HG03025 (cell line): ENCODE data around the gene CCDC87.
"Not testable (repeated sequence)": the region's sequence is repeated elsewhere in the genome, so short reads cannot be mapped to it uniquely, and the experiment has no call there.

Experiments
- ATAC-seq: cut with Tn5 transposase; IDR thresholded peaks from one replicate; pipeline ENCODE4 v1.9.1; 2021; ENCODE audit warnings: mild to moderate bottlenecking, moderate library complexity; ENCODE audit not compliant: unreplicated experiment, low FRiP score

Gene CCDC87, protein sequence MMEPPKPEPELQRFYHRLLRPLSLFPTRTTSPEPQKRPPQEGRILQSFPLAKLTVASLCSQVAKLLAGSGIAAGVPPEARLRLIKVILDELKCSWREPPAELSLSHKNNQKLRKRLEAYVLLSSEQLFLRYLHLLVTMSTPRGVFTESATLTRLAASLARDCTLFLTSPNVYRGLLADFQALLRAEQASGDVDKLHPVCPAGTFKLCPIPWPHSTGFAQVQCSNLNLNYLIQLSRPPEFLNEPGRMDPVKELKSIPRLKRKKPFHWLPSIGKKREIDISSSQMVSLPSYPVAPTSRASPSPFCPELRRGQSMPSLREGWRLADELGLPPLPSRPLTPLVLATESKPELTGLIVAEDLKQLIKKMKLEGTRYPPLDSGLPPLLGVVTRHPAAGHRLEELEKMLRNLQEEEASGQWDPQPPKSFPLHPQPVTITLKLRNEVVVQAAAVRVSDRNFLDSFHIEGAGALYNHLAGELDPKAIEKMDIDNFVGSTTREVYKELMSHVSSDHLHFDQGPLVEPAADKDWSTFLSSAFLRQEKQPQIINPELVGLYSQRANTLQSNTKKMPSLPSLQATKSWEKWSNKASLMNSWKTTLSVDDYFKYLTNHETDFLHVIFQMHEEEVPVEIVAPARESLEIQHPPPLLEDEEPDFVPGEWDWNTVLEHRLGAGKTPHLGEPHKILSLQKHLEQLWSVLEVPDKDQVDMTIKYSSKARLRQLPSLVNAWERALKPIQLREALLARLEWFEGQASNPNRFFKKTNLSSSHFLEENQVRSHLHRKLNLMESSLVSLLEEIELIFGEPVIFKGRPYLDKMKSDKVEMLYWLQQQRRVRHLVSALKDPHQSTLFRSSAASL

DNA sequence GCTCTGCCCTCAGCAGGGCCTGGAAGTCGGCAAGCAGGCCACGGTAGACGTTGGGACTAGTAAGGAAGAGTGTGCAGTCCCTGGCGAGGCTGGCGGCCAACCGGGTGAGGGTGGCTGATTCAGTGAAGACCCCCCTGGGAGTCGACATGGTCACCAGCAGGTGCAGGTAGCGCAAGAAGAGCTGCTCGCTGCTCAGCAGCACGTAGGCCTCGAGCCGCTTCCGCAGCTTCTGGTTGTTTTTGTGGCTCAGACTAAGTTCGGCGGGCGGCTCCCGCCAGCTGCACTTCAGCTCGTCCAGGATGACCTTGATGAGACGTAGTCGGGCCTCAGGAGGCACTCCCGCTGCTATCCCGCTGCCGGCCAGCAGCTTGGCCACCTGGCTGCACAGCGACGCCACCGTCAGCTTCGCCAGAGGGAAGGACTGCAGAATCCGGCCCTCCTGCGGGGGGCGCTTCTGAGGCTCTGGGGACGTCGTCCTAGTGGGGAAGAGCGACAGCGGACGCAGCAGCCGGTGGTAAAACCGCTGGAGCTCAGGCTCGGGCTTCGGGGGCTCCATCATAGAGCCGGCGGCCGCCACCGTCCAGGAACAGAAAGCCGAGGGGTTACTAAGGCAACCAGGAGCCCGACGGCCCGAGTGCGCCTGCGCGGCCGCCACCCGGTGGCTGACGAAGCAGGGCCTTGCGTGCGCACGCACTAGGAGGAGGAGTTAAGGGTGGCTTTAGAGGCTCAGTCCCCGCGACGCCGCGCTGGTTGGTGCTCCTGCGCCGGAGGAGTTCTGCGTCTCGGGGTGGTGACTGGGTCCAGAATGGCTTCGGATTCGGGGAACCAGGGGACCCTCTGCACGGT lies at the start of gene CCDC87, which contains the start of gene CCS:
TSS of gene CCDC87 (minus strand) at position 607 of the 846 bp plus-strand sequence. CDS start at position 559, 48 bp downstream.
TSS of gene CCS (plus strand) at position 729 of the 846 bp plus-strand sequence. CDS start at position 806, 77 bp downstream.
- peak; percentile 74 for ATAC-seq

DNA sequence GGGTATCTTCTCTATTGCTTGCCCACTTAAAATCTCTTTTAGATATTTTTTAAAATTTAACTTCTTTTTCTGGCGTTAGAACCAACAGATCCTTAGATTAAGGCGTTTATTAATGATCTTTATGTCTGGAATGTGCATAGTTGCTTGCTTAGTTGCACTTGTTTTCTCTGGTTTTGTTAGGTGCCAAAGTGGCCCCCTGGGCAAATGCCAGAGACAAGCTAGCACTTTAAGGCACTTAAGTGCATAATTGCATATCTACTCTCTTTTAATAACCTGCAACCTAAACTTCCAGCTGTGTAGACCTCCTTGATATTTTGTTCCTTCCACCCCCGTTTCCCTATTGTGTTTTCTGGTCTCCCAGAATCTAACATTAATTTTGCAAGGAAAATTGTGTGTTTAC lies 49.0 kb upstream of the CCDC87 start:
- no peak for ATAC-seq

DNA sequence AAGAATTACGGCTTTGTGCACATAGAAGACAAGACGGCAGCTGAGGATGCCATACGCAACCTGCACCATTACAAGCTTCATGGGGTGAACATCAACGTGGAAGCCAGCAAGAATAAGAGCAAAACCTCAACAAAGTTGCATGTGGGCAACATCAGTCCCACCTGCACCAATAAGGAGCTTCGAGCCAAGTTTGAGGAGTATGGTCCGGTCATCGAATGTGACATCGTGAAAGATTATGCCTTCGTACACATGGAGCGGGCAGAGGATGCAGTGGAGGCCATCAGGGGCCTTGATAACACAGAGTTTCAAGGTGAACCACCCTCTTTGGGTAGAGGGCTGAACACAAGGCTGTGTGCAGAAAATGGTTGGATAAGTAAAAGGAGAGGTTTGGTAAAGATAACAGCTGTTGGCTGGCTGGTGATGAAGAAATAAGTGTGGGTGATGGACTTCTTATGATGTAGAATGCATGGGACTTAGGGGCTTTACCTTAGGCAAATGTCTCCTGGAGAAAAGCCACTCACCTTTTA lies 47.0 kb upstream of the CCDC87 start:
- not testable (repeated sequence) for ATAC-seq

DNA sequence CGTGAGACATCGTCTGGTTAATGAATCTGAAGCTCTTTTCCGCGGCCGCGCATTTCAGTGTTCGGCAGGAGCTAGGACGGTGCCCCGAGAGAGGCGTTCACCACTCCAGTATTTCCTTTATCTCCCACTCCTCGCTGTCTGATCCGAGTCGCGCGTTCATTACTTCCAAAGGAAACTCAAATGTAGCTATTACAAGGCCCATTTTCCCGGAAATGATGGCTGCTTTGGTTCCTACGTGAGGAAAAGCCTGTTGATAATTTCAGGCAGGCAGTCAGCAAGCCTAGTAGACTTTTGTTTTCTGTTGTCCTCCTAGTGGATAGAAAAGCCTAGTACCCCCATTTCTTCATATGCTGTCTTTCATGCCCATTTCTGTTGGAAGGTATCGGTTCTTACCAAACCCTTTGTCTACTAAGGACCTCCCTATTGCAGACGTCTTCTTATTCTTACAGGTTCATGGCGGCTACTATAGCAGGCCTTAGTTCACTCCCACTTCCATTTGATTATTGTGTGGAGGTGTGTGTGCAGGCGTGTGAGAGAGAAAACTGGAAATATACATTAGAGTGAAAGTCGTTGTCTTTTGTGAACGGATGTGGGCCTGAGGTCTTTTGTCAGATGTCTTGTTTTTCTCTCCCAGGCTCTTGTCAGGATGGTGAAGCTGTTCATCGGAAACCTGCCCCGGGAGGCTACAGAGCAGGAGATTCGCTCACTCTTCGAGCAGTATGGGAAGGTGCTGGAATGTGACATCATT lies 46.4 kb upstream of the CCDC87 start:
- no peak for ATAC-seq

DNA sequence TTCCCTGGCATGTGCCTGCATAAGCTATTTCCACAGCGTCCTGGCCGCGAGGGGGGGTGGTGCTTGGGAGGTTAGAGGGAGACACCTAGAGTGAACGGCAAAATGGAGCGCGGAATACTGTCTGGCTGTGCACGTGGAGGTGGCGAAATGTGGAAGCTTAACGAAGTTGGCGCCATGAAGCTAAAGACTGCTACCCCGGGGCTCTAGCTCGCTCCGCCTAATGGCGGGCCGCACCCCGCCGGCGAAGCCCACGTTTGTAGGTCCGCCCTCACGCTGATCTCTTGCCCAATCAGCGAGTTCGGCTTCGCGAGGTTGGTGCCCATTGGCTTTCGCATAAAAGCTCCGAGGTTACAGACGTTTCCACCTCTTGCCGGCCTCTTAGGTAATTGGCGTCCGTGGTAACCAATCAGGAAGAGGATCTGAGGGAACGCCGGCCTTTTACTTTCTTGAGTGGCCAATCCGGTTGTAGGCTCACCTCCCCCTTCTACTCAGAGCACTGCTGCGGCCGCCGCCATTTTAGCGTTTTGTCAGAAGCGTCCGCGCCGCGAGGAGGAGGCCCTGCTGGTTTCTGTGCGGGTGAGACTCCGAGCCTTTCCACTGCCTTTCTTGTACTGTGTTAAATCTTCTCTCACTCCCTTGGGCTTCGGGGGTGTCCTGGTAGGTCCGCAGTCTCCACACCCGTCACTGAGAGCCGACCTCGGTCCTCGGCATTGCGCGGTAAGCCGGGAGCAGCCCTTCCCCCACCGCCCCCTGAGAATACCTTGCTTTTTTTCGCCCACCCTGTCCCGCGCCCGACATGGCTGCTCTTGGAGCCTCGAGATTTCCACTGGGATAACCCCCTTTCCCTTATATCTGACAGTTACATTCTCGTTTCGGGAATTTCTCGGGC lies 45.6 kb upstream of the CCDC87 start, which contains the start of gene RBM4:
TSS of gene RBM4 (plus strand) at position 527 of the 889 bp plus-strand sequence. CDS start 1,009 bp downstream, outside the sequence.
- ATAC-seq = peak; percentile 93

DNA sequence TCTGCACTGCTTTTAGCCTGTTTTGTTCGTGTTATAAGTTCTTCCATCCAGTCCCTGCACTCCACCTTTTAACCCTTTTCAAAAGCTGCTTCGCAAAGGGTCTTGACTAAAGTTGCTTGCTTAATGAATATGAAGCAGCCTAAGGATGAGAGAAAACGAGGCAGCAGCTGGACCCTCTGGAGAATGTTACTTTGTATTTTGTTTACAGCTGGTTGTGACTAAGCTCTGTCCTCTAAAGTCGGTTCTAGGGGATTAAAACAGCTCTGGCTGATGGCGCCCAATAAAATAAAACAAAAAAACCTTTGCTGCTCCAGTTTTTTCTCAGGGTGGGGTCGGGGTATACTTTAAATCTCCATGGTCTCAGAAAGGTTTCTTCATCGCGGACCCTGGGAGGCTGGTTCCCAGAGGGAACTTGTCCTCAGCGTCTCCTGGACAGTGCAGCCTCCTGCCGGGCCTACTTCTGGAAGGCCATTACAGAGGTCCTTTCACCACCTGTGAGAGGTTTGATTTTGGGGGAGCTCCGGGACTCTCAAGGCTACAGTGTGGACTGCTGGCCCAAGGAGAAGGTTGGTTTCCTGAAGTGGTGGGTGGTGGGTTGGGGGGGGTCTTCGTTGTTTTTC lies 44.8 kb upstream of the CCDC87 start:
- no peak for ATAC-seq

DNA sequence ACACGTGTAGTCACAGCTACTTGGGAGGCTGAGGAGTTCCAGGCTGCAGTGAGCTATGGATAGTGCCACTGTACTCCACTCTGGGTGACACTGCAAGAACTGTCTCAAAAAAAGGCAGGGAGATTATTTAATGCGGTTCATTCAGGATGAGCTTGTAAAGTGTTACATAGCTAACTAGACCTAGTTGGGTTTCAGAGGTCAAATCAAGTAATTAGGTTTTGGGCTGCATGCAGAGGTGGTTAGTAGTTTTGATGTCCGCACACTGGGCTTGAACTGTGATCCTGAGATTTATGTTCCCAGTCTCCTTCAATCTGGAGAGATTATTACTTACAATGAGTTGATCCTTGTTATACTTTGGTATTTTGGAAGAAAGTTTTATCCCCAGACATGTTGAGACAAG lies 43.5 kb upstream of the CCDC87 start:
- ATAC-seq = no peak

DNA sequence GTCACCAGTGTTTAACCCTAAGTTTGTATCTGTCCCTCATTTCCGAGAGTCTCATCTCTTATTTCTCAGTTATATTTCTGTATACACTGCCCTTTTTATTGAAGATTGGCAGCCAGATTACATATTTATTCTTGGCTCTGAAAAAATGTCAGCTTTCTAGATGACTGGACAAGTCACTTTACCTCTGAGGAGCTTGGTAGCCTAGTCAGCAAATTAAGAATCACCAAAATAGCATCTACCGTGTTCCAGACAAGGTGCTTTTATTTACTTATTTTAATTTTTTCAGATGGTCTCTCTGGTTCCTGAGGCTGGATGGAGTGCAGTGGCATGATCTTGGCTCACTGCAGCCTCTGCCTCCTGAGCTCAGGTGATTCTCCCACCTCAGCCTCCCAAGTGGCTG lies 40.1 kb upstream of the CCDC87 start:
- no peak for ATAC-seq

DNA sequence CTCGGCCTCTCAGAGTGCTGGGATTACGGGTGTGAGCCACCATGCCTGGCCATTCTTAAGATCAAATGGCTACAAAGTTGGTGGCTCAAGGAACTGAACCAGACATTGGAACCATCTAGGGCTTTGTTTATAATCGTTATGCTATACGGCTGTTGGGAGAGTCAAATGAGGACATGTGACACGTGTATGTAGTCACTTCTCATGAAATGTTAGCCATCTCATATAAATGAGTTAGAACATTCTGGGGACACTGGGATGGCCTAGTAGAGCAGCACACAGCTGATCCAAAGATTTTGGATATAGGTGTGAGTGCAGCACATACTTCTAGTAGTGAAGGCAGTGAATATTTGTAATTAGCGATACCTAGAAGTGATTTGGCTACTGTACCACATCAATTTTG lies 39.0 kb upstream of the CCDC87 start:
- no peak for ATAC-seq

DNA sequence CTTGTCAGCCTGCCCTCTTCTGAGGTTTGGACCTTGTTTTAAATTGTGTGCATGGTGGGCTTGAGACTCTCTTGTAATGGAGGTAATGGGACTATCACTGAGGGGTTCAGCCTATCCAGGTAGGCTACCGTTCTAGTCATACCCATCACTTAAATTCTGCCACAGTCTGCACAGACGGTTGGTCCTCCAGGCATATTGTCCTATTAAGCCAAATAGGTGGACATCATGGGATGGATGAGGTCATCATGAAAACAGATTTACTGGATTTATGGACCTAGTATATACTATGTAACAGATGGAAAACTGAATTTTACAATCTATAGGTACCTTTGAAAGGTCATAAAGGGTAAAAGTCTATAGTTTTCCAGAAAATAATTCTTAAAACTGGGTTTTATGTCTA lies 36.5 kb upstream of the CCDC87 start:
- no peak for ATAC-seq

DNA sequence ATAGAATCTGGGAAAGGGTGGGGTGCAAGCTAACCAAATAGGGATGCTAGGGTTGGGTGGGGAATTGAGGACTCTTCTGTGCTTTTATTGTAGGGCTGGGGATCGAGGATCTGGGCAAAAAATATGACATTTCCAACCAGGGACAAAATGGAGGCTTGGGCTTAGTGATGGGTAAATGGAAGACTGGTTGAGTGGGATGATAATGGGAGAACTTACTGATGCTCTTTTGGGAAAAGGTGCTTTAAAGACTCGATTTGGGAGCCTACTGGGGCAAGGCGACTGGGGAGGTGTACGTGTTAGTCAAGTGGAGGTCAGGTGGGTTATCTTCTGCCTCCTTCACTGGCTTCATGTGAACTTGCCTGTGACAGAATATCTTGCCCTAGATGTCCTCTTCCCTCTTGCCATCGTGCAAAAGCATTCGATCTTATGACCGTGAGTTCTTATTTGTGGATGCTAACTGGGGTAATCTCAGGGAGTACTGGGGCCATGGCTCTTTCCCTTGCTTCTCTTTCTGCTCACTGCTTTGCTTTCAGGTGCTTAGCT lies 35.3 kb upstream of the CCDC87 start:
- ATAC-seq = no peak

DNA sequence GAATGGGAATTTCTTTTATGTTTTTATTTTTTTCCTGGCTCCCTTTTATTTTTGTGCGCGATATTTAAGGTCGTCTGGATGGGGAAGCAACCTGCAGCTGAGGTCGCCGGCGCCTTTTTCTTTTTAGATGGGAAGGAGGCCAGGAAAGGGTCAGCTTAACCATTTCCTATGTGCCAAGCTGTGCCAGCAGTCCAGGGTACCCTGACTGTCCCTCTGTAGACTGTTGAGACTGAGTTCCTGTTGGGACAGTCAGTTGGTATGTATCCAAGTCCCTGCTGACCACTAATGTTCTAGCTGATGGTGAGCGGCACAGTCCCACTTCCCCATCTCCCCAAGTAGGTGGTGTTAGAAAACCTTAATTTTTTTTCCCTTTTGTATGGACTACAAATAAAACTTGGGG lies 34.1 kb upstream of the CCDC87 start:
- no peak for ATAC-seq

DNA sequence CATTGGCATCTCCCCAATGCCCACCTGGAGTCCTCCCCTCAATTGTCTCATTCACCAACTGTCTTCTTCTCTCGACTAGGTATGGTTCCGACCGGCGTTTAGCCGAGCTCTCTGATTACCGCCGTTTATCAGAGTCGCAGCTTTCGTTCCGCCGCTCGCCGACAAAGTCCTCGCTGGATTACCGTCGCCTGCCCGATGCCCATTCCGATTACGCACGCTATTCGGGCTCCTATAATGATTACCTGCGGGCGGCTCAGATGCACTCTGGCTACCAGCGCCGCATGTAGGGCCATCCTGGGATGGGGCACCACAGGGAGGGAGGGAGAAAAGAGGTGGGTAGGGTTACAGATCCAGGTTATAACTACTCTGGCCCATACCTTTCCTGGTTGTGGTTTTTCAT lies 33.5 kb upstream of the CCDC87 start:
- ATAC-seq = no peak

DNA sequence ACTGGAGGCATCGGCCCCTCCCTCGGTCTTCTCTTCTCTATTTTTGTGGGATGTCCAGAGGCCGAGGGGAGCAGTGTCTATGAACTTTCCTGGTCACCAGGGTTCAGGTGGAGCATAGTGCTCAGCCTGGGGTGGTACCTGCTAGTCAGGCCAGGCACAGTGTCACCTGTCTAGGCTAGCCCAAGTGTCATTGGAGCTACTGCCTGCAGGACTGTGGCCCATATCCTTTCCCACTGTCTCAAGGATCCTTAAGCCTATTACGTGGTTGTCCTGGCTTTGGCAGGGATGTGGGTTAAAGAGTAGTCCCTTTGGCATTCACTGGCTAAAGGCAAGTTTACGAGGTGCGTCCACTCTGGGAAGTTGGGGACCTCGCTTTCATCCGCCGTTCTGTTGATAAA lies 32.9 kb upstream of the CCDC87 start:
- no peak for ATAC-seq

DNA sequence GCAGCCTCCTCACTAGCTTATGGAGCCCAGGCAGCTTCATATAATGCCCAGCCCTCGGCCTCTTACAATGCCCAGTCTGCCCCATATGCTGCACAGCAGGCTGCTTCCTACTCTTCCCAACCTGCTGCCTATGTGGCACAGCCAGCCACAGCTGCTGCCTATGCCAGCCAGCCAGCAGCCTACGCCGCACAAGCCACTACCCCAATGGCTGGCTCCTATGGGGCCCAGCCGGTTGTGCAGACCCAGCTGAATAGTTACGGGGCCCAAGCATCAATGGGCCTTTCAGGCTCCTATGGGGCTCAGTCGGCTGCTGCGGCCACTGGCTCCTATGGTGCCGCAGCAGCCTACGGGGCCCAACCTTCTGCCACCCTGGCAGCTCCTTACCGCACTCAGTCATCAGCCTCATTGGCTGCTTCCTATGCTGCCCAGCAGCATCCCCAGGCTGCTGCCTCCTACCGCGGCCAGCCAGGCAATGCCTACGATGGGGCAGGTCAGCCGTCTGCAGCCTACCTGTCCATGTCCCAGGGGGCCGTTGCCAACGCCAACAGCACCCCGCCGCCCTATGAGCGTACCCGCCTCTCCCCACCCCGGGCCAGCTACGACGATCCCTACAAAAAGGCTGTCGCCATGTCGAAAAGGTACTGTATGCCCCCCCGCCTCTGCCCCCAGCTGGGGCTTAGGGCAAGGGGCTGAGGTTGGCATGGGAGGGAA lies 32.3 kb upstream of the CCDC87 start:
- ATAC-seq = no peak

DNA sequence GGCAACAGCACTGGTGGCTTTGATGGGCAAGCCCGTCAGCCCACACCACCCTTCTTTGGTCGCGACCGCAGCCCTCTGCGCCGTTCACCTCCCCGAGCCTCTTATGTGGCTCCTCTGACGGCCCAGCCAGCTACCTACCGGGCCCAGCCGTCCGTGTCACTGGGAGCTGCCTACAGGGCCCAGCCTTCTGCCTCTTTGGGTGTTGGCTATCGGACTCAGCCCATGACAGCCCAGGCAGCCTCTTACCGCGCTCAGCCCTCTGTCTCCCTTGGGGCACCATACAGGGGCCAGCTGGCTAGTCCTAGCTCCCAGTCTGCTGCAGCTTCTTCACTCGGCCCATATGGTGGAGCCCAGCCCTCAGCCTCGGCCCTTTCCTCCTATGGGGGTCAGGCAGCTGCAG lies 31.6 kb upstream of the CCDC87 start:
- no peak for ATAC-seq

DNA sequence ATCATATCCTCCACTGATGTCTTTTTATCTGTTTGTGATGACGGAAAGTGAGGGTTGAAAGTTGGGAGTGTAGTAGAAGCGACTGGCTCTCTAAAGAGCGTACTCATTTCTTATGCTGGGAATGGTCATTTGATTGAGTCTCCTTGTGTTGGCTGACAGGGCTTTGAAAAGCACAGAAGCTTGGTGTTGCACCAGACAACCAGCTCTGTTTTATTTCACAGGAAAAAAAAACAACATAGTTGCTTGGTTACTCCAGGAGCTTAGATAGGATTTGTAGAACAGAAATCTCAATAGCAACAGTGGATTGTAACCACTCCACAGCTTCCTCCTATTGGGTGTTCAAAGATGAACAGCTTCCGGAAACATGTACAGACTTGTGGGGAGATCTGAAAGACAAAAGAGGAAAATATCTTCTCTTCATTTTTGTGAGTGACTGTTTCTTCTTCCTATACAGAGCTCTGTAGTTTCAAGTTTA lies 26.3 kb upstream of the CCDC87 start:
- no peak for ATAC-seq
